GM18861 (cell line): Measurements from ENCODE around the gene ZNF260.
"Not testable (repeated sequence)": the region's sequence is repeated elsewhere in the genome, so short reads cannot be mapped to it uniquely, and the experiment has no call there.

Source experiments
- ATAC-seq: cut with Tn5 transposase; IDR thresholded peaks from one replicate; pipeline ENCODE4 v1.9.1; 2021; ENCODE audit not compliant: unreplicated experiment

Gene ZNF260

DNA sequence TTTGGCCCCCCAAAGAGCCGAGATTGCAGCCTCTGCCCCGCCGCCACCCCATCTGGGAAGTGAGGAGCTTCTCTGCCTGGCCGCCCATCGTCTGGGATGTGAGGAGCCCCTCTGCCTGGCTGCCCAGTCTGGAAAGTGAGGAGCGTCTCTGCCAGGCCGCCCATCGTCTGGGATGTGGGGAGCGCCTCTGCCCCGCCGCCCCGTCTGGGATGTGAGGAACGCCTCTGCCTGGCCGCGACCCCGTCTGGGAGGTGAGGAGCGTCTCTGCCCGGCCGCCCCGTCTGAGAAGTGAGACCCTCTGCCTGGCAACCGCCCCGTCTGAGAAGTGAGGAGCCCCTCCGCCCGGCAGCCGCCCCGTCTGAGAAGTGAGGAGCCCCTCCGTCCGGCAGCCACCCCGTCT, 37.2 kb downstream of the ZNF260 start:
- ATAC-seq: not testable (repeated sequence)

DNA sequence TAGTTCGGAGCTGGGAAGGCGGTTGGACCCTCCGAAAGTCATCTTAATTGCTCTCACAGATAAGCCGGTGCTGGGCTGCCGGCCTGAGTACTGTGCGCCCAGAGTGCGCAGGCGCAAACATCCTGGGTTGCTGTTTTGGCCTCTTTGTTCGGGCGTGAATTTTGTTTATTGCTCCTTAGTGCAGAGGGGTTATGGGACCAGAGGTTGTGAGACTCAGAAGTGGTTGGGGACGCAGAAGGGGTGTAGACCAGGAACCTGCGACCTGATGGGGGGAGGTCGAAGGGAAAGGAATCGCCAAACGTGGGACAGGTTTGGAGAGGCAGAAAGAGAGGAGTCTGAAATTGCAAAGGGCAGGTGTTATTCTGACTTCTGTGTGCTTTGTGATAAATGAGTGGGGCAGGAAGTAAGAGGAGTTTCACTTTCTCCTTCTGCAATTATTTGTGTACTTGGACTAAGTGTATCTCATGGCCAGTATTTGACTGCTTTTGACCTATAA, 38.1 kb downstream of the ZNF260 start:
- ATAC-seq: peak; percentile 43

GRCh38 chr19:36489118-36489919, 38.8 kb downstream of the ZNF260 start, which contains the start of gene ZNF566:
TSS of gene ZNF566 (minus strand) at chr19:36489561. CDS start at chr19:36476557, 13,004 bp downstream.
- ATAC-seq: peak; percentile 82

- no peak for ATAC-seq
These were observed 39.3 kb downstream of the ZNF260 start for GRCh38 chr19:36488846-36489117.

DNA sequence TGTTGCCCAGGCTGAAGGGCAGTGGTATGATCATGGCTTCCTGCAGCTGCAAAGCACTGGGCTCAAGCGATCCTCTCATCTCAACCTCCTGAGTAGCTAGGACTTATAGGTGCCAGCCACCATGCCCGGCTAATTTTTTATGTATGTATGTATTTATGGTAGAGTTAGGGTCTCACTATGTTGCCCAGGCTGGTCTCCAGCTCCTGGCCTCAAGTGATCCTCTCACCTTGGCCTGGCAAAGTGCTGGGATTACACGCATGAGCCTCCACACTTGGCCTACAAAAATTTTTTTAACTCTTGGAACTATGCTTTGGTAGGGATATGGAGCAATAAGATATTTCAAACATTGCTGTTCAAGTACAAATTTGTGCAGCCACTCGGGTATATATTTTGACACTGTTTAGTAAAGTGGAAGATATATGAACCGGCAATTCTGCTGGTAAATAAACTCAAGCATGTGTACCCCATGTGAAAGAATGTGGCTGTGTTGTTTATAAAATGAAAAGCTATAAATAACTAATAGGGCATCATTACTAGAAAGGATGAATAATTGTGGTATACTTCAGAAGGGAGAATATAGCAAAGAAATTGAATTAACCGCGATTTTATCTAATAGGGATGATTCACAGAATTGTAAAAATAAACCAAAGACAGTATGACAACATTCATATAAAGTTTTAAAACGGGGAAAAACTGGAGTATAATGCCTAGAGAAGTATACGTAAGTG, 39.8 kb downstream of the ZNF260 start:
- no peak for ATAC-seq

- no peak for ATAC-seq
These were observed 44.4 kb downstream of the ZNF260 start for GRCh38 chr19:36483653-36484052.

- no peak for ATAC-seq
These were observed 45.2 kb downstream of the ZNF260 start for GRCh38 chr19:36482876-36483275.
